Measurements from ENCODE around the gene UGT1A3.
"Not testable (repeated sequence)": the region's sequence is repeated elsewhere in the genome, so short reads cannot be mapped to it uniquely, and the experiment has no call there.

The UGT1A3 gene

GRCh38 chr2:233718552-233718951 lies 10.3 kb upstream of the UGT1A3 start, which contains the start of gene UGT1A4:
TSS of gene UGT1A4 (plus strand) at chr2:233718736. CDS start at chr2:233718821, 85 bp downstream.
- Histone ChIP-seq H3K79me2 (ENCODE audit: insufficient read depth, low read length) (no peaks in the 10 kb centered on the region), H3K9me2 (replicated peaks; ENCODE audit: insufficient read depth, low read length) (no peaks in the 10 kb centered on the region), H3K27me3 (ENCODE audit: low read length) (no peaks in the 10 kb centered on the region), H3K4me3 (ENCODE audit: insufficient read depth, low read length, poor library complexity, severe bottlenecking) (no peak within 1 kb of the TSS), H3K4me2 (ENCODE audit: low read depth, low read length, poor library complexity, severe bottlenecking) (no peak within 1 kb of the TSS), H3K36me3 (ENCODE audit: low read length) (no peaks in the 10 kb centered on the region), H2AFZ (ENCODE audit: low read depth, low read length, severe bottlenecking) (no peak within 1 kb of the TSS), H3K9ac (ENCODE audit: low read length) (no peak within 1 kb of the TSS), H4K20me1 (ENCODE audit: low read depth, low read length) (no peaks in the 10 kb centered on the region), H3F3A (ENCODE audit: insufficient read depth) (no peaks in the 10 kb centered on the region), H3K9me3 (ENCODE audit: insufficient read depth, low read length) (no peaks in the 10 kb centered on the region), H3K27ac (ENCODE audit: low read depth, low read length) (no peak within 1 kb of the TSS)
- no peak for TF ChIP-seq EZH2phosphoT487 (conservative IDR thresholded peaks at IDR 0.05; ENCODE audit: low read length)
- no peak for TF ChIP-seq CTCF (IDR thresholded peaks at IDR 0.05; ENCODE audit: insufficient read depth, low read length, poor library complexity, severe bottlenecking)

- not testable (repeated sequence) for H3K9ac ChIP-seq (ENCODE audit: low read length); H3K9me3 ChIP-seq (ENCODE audit: insufficient read depth, low read length); H3K79me2 ChIP-seq (ENCODE audit: insufficient read depth, low read length); H3K9me2 ChIP-seq (replicated peaks; ENCODE audit: insufficient read depth, low read length); H3K36me3 ChIP-seq (ENCODE audit: low read length); H3K27ac ChIP-seq (ENCODE audit: low read depth, low read length); H2AFZ ChIP-seq (ENCODE audit: low read depth, low read length, severe bottlenecking); H3K4me2 ChIP-seq (ENCODE audit: low read depth, low read length, poor library complexity, severe bottlenecking); H3K4me3 ChIP-seq (ENCODE audit: insufficient read depth, low read length, poor library complexity, severe bottlenecking); H3F3A ChIP-seq (ENCODE audit: insufficient read depth); H4K20me1 ChIP-seq (ENCODE audit: low read depth, low read length); H3K27me3 ChIP-seq (ENCODE audit: low read length)
Measured at GRCh38 chr2:233736868-233737653, 8.2 kb downstream of the UGT1A3 start.

GRCh38 chr2:233740870-233741269 lies 12.0 kb downstream of the UGT1A3 start:
- no peak overlapping the region for H3K27ac ChIP-seq (ENCODE audit: low read depth, low read length)
- H3K9ac ChIP-seq (ENCODE audit: low read length): no peak overlapping the region
- no peak for TF ChIP-seq EZH2phosphoT487 (conservative IDR thresholded peaks at IDR 0.05; ENCODE audit: low read length)
- no peak for TF ChIP-seq CTCF (IDR thresholded peaks at IDR 0.05; ENCODE audit: insufficient read depth, low read length, poor library complexity, severe bottlenecking)
- H3K27me3 ChIP-seq (ENCODE audit: low read length): no peaks in the 10 kb centered on the region
- H3K4me2 ChIP-seq (ENCODE audit: low read depth, low read length, poor library complexity, severe bottlenecking): no peak overlapping the region
- H3K36me3 ChIP-seq (ENCODE audit: low read length): no peaks in the 10 kb centered on the region
- H3K9me2 ChIP-seq (replicated peaks; ENCODE audit: insufficient read depth, low read length): no peaks in the 10 kb centered on the region
- no peaks in the 10 kb centered on the region for H3K79me2 ChIP-seq (ENCODE audit: insufficient read depth, low read length)
- no peak overlapping the region for H3K4me3 ChIP-seq (ENCODE audit: insufficient read depth, low read length, poor library complexity, severe bottlenecking)
- H3F3A ChIP-seq (ENCODE audit: insufficient read depth): no peaks in the 10 kb centered on the region
- H2AFZ ChIP-seq (ENCODE audit: low read depth, low read length, severe bottlenecking): no peak overlapping the region
- no peaks in the 10 kb centered on the region for H4K20me1 ChIP-seq (ENCODE audit: low read depth, low read length)
- H3K9me3 ChIP-seq (ENCODE audit: insufficient read depth, low read length): no peaks in the 10 kb centered on the region

GRCh38 chr2:233743464-233744259 lies 14.8 kb downstream of the UGT1A3 start:
- Histone ChIP-seq H3K9me3 (ENCODE audit: insufficient read depth, low read length) (no peaks in the 10 kb centered on the region), H3K4me2 (ENCODE audit: low read depth, low read length, poor library complexity, severe bottlenecking) (no peak overlapping the region), H3K9ac (ENCODE audit: low read length) (no peak overlapping the region), H3K79me2 (ENCODE audit: insufficient read depth, low read length) (no peaks in the 10 kb centered on the region), H4K20me1 (ENCODE audit: low read depth, low read length) (no peaks in the 10 kb centered on the region), H2AFZ (ENCODE audit: low read depth, low read length, severe bottlenecking) (no peak overlapping the region), H3K4me3 (ENCODE audit: insufficient read depth, low read length, poor library complexity, severe bottlenecking) (no peak overlapping the region), H3K36me3 (ENCODE audit: low read length) (no peaks in the 10 kb centered on the region), H3K27ac (ENCODE audit: low read depth, low read length) (no peak overlapping the region), H3F3A (ENCODE audit: insufficient read depth) (no peaks in the 10 kb centered on the region), H3K27me3 (ENCODE audit: low read length) (no peaks in the 10 kb centered on the region), H3K9me2 (replicated peaks; ENCODE audit: insufficient read depth, low read length) (no peaks in the 10 kb centered on the region)
- TF ChIP-seq CTCF (IDR thresholded peaks at IDR 0.05; ENCODE audit: insufficient read depth, low read length, poor library complexity, severe bottlenecking): no peak
